ENCODE results near the gene LBH. TPM values are rescaled to one million over a fixed set of nuclear protein-coding genes. Genes with fewer than 3 reads are reported as not detected.

LBH gene
- total RNA-seq, 1 experiment from 2014 or later = 1.2 TPM

- POLR2A ChIA-PET = no interaction called here
- RAD21 ChIA-PET (ENCODE audit: low non-redundant PET in 1 of 2, low total read pairs in 2 of 2, uncharacterized antibody in 2 of 2, unreplicated experiment in 2 of 2) = no interaction called here
- Histone ChIP-seq H3K36me3 (ENCODE audit: control insufficient read depth in 1 of 2, insufficient read depth in 2 of 2, low read length in 2 of 2) (no peaks in the 10 kb centered on the region), H3K4me3 (replicated peaks in 1 of 2; ENCODE audit: low read depth in 1 of 2, low read length in 2 of 2) (no peak overlapping the region), H3K9ac (ENCODE audit: low read length) (no peak overlapping the region), H3K4me2 (ENCODE audit: low read length) (no peak overlapping the region), H3K4me1 (ENCODE audit: control insufficient read depth in 1 of 2, insufficient read depth in 2 of 2, low read length in 2 of 2) (no peaks in the 10 kb centered on the region), H2AFZ (ENCODE audit: low read depth, low read length, poor library complexity, severe bottlenecking) (no peak overlapping the region), H3K9me3 (ENCODE audit: control insufficient read depth in 1 of 2, insufficient read depth in 1 of 2, low read depth in 1 of 2, low read length in 2 of 2) (no peaks in the 10 kb centered on the region), H3K9me2 (ENCODE audit: insufficient read depth) (no peaks in the 10 kb centered on the region), H3K27me3 (ENCODE audit: insufficient read depth, low read length) (no peaks in the 10 kb centered on the region), H3K27ac (ENCODE audit: low read depth, low read length) (no peak overlapping the region), H3K79me2 (ENCODE audit: insufficient read depth, low read length) (no peaks in the 10 kb centered on the region), H4K20me1 (ENCODE audit: insufficient read depth) (no peaks in the 10 kb centered on the region)
- BruUV-seq (replicated peaks) = no TSS peak
- CTCF ChIA-PET = no interaction called here
- intact Hi-C loops (cut with micrococcal nuclease) = no loop called here
- DNase-seq (ENCODE audit: low read depth, low spot score) = no peak
- ATAC-seq = no peak
- TF ChIP-seq ZFX (IDR thresholded peaks at IDR 0.05) (no peak), SRF (IDR thresholded peaks at IDR 0.05; ENCODE audit: low read depth) (no peak), CEBPB (IDR thresholded peaks at IDR 0.05; ENCODE audit: low read depth) (no peak), EZH2 (IDR thresholded peaks at IDR 0.05) (no peak), JUND (IDR thresholded peaks at IDR 0.05) (no peak), FOSL1 (IDR thresholded peaks at IDR 0.05; ENCODE audit: low read depth) (no peak), SP1 (IDR thresholded peaks at IDR 0.05; ENCODE audit: low read depth) (no peak), ZBTB33 (IDR thresholded peaks at IDR 0.05; ENCODE audit: extremely low read depth, insufficient replicate concordance, low read length) (no peak), YY1 (IDR thresholded peaks at IDR 0.05; ENCODE audit: extremely low read depth, insufficient replicate concordance, low read depth, low read length) (no peak), EGR1 (IDR thresholded peaks at IDR 0.05; ENCODE audit: low read depth) (no peak), ELF1 (IDR thresholded peaks at IDR 0.05; ENCODE audit: borderline replicate concordance, low read depth) (no peak), REST (IDR thresholded peaks at IDR 0.05; ENCODE audit: low read depth) (no peak), EZH2phosphoT487 (IDR thresholded peaks at IDR 0.05; ENCODE audit: borderline replicate concordance) (no peak), SIN3A (IDR thresholded peaks at IDR 0.05; ENCODE audit: low read depth) (no peak), ATF3 (IDR thresholded peaks at IDR 0.05) (no peak), ZNF274 (IDR thresholded peaks at IDR 0.05; ENCODE audit: low read depth, low read length) (no peak)
- TF ChIP-seq, protein P1, sequence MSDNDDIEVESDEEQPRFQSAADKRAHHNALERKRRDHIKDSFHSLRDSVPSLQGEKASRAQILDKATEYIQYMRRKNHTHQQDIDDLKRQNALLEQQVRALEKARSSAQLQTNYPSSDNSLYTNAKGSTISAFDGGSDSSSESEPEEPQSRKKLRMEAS (IDR thresholded peaks at IDR 0.05) = no peak
- TF ChIP-seq, protein P2, sequence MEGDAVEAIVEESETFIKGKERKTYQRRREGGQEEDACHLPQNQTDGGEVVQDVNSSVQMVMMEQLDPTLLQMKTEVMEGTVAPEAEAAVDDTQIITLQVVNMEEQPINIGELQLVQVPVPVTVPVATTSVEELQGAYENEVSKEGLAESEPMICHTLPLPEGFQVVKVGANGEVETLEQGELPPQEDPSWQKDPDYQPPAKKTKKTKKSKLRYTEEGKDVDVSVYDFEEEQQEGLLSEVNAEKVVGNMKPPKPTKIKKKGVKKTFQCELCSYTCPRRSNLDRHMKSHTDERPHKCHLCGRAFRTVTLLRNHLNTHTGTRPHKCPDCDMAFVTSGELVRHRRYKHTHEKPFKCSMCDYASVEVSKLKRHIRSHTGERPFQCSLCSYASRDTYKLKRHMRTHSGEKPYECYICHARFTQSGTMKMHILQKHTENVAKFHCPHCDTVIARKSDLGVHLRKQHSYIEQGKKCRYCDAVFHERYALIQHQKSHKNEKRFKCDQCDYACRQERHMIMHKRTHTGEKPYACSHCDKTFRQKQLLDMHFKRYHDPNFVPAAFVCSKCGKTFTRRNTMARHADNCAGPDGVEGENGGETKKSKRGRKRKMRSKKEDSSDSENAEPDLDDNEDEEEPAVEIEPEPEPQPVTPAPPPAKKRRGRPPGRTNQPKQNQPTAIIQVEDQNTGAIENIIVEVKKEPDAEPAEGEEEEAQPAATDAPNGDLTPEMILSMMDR (IDR thresholded peaks at IDR 0.05 in 2 of 3, conservative IDR thresholded peaks at IDR 0.05 in 1 of 3; ENCODE audit: borderline replicate concordance in 1 of 3, insufficient read depth in 1 of 3, low read depth in 2 of 3, low read length in 2 of 3) = no peak
These were observed 30.4 kb downstream of the LBH start for GRCh38 chr2:30261695-30262211.
